ENCODE results near the gene KCTD11.

- TF ChIP-seq POLR2A (IDR thresholded peaks at IDR 0.05) (no peak), CTCF (IDR thresholded peaks at IDR 0.05) (no peak)
Measured at GRCh38 chr17:7393613-7394451, 41.9 kb downstream of the KCTD11 start.
